GM21447 (cell line): Measurements from ENCODE around the gene BIN1.

Experiments used
- ATAC-seq: cut with Tn5 transposase; IDR thresholded peaks from one replicate; pipeline ENCODE4 v1.9.1; 2021; ENCODE audit not compliant: unreplicated experiment

BIN1 gene

DNA sequence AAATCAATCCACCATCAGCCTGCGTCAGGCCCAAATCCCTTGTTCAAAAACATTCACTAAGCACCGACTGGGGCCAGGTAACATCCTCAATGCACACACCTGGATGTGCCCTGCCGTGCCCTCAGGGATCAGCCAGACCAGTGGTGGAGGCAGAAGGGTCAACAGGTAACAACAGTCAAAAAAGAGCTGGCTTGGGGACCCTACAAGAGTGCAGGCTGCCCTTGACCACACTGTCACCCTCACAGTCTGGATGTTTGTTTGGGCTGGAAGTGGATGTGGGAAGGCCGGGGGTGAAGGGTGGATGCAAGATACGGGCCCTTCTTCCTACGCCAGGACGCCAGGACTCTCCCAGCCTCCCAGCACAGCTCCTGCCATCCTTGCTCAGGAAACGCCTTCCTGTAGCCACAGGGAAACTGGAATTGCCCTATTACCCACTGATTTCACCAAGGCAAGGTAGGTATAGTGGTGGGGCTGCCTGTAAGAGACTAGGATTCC lies 2.7 kb downstream of the BIN1 start:
- no peak for ATAC-seq

DNA sequence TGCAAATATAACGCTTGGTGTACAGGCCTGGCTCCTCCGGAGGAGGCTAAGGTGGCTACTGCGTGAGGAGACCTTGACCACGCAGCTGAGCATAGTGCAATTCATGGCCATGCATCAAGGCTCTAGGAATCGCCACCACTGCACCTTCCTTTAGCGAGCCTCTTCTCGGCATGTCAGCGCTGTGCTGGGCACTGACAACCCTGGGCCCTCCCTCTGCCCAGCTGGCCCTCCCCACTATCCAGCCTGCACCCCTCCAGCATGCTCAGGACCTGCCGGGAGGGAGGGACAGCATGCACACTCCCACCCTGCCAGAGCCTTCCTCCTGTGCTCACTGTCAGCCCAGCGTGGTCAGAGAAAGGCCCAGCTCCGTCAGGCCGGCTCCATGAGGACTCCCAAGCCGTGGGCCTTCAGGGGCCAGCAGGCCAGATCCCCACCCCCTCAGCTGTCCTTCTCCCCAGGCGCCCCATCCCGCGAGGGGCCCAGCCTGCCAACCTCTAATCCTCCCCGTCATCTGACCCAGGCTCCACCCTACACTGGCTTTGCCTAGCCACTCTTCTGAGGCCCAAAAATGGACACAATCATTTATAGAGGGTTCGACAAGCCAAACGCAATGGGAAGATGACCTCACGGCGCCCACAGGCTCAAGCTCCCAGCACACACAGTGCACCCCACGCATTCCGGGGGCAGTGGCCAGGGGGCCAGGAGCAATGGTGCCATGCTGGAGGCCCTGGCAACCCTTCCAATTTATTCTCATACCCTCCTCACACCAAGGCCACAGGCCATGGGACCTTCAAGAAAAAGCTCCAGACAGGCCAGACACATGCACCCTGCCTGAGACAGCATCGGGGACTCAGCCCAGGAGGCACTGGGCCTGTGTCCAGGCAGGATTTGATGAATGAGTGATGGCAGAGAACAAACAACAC lies 3.5 kb downstream of the BIN1 start:
- no peak for ATAC-seq

DNA sequence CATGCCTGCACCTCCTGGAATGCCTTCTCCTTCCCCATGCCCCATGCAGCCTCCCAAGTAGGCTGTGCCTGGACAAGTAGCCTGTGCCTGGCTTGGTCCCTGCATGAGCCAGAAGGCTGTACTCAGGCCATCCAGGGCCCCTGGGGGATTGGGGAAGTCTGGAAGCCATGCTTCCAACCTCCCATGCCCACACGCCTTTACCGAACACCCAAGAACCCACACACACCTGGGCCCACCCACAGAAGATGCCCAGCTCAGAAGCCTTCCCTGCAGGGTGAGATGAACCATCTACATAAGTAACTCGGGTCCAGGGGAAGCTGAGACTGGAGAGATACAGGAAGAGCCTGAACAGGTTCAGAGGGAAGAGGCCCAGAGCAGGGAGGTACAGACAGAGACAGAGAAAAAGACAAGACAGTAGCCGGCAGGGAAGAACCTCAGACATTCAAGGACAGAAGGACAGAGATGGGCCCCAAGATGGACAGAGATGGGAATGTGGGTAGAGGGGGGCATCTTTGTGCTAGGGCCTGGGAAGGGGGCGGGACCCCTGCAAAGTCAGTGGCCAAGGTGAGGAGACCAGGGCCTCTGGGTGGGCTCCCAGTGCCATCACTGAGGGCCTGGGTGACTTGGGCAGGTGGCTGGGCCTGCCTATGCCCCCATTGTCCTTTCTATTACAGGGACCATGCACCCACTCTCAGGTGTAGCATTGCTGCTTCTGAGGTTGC lies 4.3 kb downstream of the BIN1 start:
- no peak for ATAC-seq

DNA sequence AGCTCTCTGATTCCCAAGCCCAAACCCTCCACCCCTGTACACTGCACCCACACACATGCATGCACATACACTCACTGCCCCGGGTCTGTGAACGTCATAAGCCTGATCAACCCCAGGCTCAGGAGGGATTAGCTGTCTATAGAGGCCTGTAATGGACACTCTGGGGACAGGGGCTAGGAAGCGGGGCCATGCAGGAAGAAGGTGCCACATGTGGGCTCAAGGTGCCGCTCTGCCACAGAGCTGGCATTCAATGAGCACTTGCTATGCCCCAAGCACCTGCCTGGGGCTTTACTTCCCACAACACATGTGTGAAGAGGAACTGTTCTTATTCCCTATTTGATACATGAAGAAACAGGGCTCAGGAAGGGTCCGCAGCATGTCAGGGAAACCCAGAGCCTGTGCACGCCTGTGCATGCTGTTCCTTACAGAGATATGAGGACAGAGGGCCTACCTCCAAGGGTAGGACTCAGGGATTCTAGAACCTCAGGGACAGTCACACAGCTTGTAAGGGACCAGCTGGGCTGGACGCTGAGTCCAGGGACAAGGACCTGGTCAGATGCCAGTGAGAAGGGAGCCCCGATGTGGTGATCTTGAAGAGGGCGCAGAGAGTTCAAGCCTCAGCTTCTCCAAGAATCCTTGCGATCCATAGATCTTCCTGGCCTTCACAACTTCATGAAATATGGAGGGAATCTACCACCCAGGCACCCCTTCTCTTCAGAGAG lies 5.0 kb downstream of the BIN1 start:
- no peak for ATAC-seq

DNA sequence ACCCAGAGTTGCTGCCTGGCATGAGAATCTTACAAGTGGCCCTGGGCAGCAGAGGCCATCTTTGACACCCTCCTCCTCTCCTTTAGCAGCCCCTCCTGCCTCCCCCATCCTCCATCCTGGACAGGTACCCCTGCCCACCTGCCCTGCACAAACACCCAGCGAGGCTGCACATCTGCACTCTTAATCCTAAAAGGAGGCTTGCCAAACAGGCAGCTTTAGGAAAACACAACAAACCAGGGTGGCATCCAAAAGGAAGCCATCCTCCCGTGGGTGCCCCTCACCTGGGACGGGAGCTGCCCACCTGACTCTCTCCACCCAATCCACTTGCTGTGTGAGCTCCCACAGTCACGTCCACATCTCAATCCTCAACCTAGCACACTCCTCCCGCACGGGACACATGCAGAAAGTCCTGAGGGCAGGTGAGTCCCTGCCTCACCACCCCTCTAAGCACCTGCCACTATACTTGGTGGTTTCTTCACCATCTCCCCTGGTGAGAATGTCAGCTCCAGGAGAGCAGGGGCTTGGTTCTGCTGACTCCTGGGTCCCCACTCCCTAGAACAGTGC lies 5.8 kb downstream of the BIN1 start:
- no peak for ATAC-seq

DNA sequence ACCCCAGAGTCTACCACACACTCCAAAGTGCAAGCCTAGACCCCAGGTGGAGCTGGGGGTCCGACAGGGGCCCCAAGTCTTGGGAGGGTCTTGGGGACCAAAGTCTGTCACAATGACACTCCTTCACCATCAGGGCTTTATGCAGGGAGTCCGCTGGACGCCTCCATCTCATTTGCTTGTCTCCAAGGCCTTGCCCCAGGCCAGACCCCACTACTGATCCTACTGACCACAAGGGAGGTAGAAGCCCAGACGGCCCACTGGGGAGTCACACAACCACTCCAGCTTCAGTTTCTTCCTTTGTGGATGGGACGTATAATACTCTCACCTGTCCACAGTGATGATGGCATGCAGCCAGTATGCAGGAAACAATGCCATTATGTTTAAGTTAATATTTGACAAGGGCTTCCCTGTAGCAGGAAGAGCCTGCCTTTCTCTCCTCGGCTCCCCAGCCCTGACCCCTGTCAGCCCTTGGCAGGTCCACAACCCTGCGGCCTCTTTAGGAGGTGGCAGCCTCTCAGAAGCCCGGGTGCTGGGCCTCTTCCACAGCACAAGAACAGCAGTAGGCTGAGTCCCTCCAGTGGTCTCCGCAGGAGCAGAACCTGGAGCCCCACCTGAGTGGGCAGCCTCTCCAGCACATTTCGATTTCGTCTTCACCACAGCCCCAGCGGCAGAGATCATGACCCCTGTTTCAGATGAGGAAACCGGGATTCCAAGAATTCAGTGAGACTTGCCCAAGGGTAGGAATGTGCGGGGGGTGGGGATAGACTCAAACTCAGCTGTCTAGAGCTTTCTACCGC lies 6.5 kb downstream of the BIN1 start:
- ATAC-seq = no peak

DNA sequence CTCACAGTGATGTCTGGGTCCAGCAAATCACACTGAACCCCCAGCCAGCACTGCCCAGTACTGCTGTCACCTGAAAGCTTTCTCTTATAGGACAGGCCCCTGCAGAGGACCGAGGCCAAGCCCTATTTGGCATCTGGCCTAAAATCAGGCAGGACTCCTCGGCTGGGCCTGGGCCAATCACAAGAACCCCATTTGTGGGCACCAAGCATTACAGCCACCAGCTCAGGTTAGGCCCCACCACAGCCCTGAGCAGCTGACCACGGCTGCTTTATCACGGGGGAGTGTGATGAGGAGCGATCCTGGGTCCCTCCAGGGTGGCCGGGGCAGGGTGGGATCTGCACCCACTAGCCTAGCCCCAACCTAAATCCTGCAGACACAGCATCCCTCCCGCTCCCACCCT lies 8.2 kb downstream of the BIN1 start:
- ATAC-seq = no peak

DNA sequence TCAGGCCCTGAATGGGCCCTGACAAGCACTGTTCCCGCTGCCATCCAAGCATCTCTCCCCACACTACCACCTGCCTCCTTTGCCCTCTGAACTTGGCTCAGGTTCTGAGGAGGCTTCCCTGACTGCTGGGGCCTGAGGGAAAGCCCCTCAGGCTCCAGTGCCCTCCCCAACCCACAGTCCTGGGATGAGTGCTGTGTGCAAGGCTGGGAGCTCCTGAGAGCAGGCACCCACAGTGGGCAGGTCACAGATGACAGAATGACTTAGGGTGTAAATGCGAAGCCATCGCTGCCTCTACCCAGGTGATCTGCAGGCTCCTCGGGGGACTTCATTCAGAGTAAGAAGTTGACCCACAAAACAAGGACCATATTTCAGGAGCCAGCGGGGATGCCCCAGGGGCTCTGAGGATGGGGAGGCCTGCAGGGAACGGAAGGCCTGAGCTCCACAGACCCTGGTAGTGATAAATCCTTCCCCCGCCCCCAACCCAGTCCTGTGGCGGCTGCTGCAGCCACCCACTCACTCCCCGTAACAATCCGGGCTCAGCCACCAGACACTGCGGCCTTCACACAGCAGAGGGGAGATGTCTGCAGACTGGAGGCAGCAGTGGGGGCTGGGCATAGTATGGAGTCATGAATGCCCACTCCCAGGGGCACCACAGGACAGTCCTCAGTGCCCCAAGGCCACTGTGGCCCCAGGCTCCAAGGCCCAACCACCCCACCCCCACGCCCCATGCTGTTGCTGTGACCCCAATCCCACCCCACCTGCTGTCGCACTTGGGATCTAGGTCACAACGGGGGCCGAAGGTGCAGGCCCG lies 8.9 kb downstream of the BIN1 start:
- ATAC-seq = no peak

DNA sequence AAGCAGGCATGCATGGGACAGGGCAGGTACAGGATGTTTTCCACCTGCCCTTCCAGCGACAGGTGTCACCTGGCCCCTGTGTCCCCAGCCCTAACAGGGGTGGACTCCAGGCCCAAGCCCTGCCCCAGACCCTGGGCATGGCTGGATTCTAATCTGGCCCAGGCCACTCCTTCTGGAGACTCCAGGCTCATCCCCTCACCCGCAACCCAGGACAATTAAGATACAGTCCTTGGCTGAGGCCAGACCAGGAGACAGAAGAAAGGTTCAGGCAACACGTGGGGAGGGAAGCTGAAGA lies 9.5 kb downstream of the BIN1 start:
- no peak for ATAC-seq

DNA sequence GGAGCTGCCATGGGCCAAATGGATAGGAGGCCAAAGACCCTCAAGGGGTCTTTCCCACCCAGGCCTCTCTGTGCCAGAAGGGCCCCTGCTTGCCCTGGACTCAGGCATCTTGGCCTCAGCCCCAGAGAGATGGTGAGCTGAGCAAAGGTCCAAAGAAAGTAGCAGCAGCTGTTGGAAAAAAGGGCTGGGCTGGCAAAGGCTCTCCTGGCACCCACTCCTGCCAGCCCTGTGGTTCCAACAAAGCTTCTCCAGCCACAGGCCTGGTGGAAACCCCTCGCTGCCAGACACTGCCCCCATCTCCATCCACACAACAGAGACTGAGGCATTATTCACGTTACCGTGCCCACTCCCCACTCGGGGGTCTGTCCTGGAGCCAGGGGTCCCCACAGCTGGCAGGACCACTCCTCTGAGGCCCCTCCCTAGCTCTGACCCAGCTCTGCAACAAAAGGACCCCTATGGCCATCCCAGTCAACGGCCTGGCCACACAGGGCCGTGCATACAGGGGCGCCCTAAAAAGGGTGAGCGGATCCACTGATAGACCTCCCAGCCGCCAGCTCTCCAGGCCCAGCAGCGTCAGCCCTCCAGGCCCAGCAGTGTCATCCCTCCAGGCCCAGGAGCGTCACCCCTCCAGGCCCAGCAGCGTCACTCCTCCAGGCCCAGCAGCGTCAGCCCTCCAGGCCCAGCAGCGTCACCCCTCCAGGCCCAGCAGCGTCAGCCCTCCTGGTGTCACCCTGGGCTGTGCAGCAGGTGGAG lies 10.1 kb downstream of the BIN1 start:
- ATAC-seq = no peak

DNA sequence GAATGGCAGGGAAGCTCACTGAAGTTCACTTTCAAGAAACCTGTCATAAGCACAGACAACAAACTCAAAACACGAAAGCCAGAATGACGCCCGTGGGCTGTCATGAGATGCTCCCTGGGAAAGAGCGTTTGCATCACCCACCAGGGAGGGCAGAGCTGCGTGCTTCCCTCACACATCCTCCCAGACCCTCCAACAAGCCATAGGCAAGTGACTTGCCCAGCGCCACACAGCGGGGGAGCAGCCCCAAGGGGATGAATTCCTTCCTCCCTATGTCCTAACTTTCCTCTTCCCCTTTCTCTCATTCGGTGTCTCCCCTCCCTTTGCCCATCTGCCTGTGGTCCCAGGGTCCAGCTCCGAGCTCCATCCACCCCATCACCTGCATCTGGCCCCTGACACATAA lies 10.7 kb downstream of the BIN1 start:
- ATAC-seq = no peak

DNA sequence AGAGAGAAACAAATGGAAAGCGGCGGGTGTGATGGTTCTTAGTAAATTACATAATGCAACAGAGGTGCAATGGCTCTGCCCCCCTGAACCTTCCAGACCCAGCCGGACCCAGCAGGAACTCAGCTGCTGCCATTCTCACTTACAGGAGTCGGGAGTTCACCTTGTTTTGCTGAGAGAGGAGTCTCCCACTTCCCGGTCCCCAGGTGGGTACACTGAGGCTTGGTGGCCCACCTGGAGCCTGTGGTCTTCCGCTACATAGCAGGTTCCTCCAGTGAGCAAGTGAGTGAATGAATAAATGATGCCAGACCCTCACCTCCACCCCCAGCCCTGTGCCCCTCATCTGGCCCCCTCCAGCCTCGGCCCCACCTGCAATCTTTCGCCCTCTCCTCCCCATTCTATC lies 11.2 kb downstream of the BIN1 start:
- ATAC-seq = no peak

DNA sequence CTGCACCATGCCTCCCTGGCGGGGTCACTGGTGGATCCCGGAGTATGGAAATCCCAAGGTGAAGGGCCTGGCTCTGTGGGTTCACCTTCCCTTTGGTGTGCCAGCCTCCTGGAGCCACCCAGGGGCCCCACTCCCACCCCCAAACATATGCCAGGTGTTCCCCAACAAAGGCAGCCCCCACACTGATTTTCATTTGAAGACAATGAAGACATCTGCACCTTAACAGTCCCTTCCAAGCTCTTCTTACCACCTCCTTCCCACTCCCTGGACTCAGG lies 11.7 kb downstream of the BIN1 start:
- no peak for ATAC-seq

DNA sequence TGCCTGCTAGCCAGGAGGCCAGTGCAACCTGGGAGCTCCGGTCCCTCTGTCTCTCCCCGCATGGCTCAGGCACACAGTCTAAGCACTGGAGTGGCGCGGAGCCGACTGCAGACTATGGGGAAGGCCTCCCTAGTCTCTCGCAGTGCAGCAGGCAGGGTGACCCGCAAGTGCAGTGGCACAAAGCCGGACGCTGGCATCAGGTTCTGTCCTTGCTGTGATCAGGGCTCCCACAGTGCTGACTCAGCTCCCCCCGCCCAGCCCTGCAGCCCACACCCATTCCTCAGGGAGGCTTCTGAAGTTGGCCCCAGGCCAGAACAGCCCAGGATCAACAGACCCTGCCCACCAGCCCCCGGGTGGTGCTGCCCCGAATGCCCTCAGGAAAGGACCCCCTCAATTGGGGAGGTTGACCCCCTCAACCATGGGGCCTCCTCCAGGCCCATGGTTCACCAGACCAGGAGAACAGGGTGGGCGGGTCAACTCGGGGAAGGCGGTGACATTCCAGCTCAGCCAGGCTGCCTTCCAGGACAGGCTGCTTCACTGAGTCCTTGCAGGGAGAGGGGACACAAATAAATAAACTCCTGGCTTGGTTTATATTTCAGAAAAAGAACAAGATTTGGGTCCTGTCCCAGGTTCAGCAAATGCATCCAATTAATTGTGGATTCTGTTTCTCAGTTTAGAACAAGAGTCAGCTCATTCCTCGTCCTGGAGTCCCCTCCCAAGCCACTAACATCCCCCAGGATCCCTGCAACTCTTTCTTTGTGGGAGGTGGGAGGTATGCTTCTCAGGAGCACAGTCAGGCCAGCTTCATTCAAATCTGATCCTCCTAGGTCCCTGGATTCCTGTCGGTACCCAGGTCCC lies 12.2 kb downstream of the BIN1 start:
- ATAC-seq = no peak

DNA sequence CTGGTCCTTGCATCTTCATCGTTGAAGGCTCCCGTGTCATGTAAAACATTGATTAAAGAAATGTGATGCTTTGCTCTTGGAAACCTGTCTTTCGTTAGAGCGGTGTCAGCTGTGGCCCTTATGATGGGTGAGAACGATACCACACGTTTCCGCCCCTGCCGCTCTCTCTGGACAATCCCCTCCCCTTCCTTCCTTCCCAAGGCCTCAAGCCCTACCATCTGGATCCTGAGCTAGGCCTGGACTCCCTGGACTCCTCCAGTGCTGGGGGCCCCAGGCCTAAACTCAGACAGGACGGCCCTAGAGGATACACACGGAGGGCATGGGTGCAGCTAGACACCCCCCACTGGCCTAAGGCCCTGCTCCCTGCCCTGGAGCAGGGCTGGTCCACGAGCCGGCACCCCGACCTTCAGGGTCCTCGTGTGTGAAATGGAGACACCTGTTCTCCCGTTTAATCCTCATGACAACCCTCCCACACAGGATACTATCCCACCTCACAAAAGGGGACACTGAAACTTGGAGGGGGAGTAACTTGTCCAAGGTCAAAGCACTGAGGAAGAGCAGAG lies 13.2 kb downstream of the BIN1 start:
- ATAC-seq = no peak

DNA sequence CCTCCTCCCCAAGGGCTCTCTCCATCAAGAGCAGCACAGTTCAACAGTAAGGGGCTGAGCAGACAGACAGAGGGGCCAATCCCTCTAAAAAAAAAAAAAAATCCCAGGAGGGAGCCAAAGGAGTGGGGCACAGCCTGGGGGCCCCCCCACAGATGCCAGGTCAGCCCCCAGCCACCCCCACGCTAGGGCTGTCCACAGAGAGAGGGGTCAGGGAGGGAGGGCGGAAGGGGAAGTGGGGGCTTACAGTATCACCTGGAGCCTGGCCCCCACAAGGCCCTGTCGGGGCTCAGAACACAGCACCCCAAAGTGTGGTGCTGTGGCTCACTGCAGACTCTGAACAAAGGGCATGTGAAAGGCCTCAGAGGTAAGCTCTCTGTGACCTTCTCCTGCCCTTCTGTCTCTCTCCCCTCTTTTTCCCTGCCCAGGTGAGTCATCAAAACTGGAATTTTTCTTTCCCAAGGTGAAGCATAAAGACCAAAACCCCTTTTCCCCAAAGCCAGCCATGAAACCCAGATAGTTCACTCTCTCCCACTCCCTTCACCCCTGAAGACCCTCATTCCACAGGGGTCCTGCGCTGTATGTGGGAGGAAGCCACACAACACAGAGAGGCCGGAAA lies 13.9 kb downstream of the BIN1 start:
- no peak for ATAC-seq

DNA sequence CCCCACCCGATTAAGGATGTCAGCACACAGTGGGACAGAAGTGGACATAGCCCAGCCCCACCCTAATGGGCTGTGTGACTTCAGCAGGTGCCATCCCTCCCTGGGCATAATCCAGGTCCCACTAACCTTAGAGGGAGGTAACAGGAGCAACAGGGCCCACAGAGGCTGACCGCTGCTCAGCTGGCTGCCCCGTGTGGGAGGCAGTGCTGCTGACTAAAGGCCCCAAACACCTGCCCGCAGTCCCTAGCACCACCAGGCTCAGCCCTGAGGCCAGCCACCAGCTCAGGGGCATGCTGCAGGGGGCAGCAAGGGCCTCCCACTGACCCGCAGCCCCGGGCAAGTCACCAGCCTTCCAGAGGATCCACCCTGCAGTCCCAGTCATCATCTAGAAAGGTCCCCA lies 14.6 kb downstream of the BIN1 start:
- ATAC-seq = no peak

DNA sequence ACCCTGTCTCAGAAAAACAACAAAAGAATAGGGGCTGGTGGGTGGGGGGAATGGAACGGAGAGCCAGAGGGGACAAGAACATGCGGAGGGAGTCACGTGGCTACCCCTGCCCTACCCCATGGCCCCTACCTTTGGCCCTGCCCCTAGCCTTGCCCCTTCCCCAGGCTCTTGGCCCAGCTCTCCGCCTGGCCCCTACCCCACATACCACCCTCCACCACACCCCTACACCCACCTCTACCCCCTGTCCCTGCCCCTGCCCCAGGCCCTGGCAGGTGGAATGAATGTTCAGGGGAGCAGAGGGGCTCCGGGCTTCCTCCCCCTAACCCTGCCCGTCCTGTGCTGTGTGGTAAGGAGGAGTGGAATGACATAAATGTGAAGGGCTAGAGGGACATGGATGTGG lies 15.1 kb downstream of the BIN1 start:
- no peak for ATAC-seq
